Measurements from ENCODE around the gene ZNRF3. TPM values are rescaled to one million over a fixed set of nuclear protein-coding genes. Genes with fewer than 3 reads are reported as not detected.
"Not testable (repeated sequence)": the region's sequence is repeated elsewhere in the genome, so short reads cannot be mapped to it uniquely, and the experiment has no call there.

ZNRF3 gene
- total RNA-seq, 1 donor from 2014 or later, result 5.8 TPM

GRCh38 chr22:29003552-29003951 lies 120.2 kb downstream of the ZNRF3 start:
- Histone ChIP-seq H3K4me2 (ENCODE audit: low read length) (no peak overlapping the region), H3K4me3 (ENCODE audit: insufficient read depth, low read depth, low read length) (no peak overlapping the region), H3K9ac (ENCODE audit: low read length) (no peak overlapping the region), H3K27ac (ENCODE audit: low read depth, low read length) (no peak overlapping the region), H3K27me3 (ENCODE audit: insufficient read depth, low read length) (no peaks in the 10 kb centered on the region), H3K4me1 (ENCODE audit: insufficient read depth, low read length) (peaks cover 9% of the 10 kb centered on the region), H3K79me2 (ENCODE audit: insufficient read depth, low read length) (no peaks in the 10 kb centered on the region), H3K36me3 (ENCODE audit: insufficient read depth, low read length) (no peaks in the 10 kb centered on the region), H4K20me1 (ENCODE audit: insufficient read depth, low read length) (peaks cover 7% of the 10 kb centered on the region), H2AFZ (ENCODE audit: low read depth, low read length) (no peak overlapping the region), H3K9me3 (ENCODE audit: insufficient read depth, low read depth, low read length) (no peaks in the 10 kb centered on the region)
- TF ChIP-seq CTCF (IDR thresholded peaks at IDR 0.05; ENCODE audit: insufficient read depth, low read depth, low read length) (no peak), EZH2 (IDR thresholded peaks at IDR 0.05; ENCODE audit: insufficient read depth, low read length) (no peak)
- peaks cover 24% of the 10 kb centered on the region for H3K4me1 Mint-ChIP-seq (ENCODE audit: low read depth, unreplicated experiment)
- no peak overlapping the region for H3K27ac Mint-ChIP-seq (ENCODE audit: unreplicated experiment)
- H3K36me3 Mint-ChIP-seq (ENCODE audit: low read depth, unreplicated experiment), result peaks cover 4% of the 10 kb centered on the region
- H3K27me3 Mint-ChIP-seq (ENCODE audit: low read depth, unreplicated experiment), result no peaks in the 10 kb centered on the region
- H3K9me3 Mint-ChIP-seq (ENCODE audit: unreplicated experiment), result no peaks in the 10 kb centered on the region
- no peak for DNase-seq (ENCODE audit: low read depth)
- no peak for FAIRE-seq
- no peak overlapping the region for H3K4me3 Mint-ChIP-seq (ENCODE audit: unreplicated experiment)

GRCh38 chr22:29003975-29004646 lies 120.7 kb downstream of the ZNRF3 start:
- no peak for DNase-seq (ENCODE audit: low read depth)
- H3K36me3 ChIP-seq (ENCODE audit: insufficient read depth, low read length), result no peaks in the 10 kb centered on the region
- no peak overlapping the region for H3K4me3 Mint-ChIP-seq (ENCODE audit: unreplicated experiment)
- TF ChIP-seq CTCF (IDR thresholded peaks at IDR 0.05; ENCODE audit: insufficient read depth, low read depth, low read length) (no peak), EZH2 (IDR thresholded peaks at IDR 0.05; ENCODE audit: insufficient read depth, low read length) (no peak)
- peaks cover 4% of the 10 kb centered on the region for H3K36me3 Mint-ChIP-seq (ENCODE audit: low read depth, unreplicated experiment)
- no peaks in the 10 kb centered on the region for H3K9me3 Mint-ChIP-seq (ENCODE audit: unreplicated experiment)
- no peak overlapping the region for H2AFZ ChIP-seq (ENCODE audit: low read depth, low read length)
- H3K27ac Mint-ChIP-seq (ENCODE audit: unreplicated experiment), result no peak overlapping the region
- H3K79me2 ChIP-seq (ENCODE audit: insufficient read depth, low read length), result no peaks in the 10 kb centered on the region
- H3K4me1 Mint-ChIP-seq (ENCODE audit: low read depth, unreplicated experiment), result peaks cover 27% of the 10 kb centered on the region
- peaks cover 10% of the 10 kb centered on the region for H4K20me1 ChIP-seq (ENCODE audit: insufficient read depth, low read length)
- no peaks in the 10 kb centered on the region for H3K9me3 ChIP-seq (ENCODE audit: insufficient read depth, low read depth, low read length)
- no peak overlapping the region for H3K27ac ChIP-seq (ENCODE audit: low read depth, low read length)
- peaks cover 9% of the 10 kb centered on the region for H3K4me1 ChIP-seq (ENCODE audit: insufficient read depth, low read length)
- FAIRE-seq, result no peak
- H3K27me3 ChIP-seq (ENCODE audit: insufficient read depth, low read length), result no peaks in the 10 kb centered on the region
- peak overlapping the region; percentile 71 for H3K4me2 ChIP-seq (ENCODE audit: low read length)
- H3K9ac ChIP-seq (ENCODE audit: low read length), result no peak overlapping the region
- no peak overlapping the region for H3K4me3 ChIP-seq (ENCODE audit: insufficient read depth, low read depth, low read length)
- H3K27me3 Mint-ChIP-seq (ENCODE audit: low read depth, unreplicated experiment), result no peaks in the 10 kb centered on the region

- H3K27me3 Mint-ChIP-seq (ENCODE audit: low read depth, unreplicated experiment), result no peaks in the 10 kb centered on the region
- H3K9me3 Mint-ChIP-seq (ENCODE audit: unreplicated experiment), result no peaks in the 10 kb centered on the region
- peaks cover 9% of the 10 kb centered on the region for H3K4me1 ChIP-seq (ENCODE audit: insufficient read depth, low read length)
- no peaks in the 10 kb centered on the region for H3K79me2 ChIP-seq (ENCODE audit: insufficient read depth, low read length)
- H3K4me3 Mint-ChIP-seq (ENCODE audit: unreplicated experiment), result peak overlapping the region; percentile 73
- H3K4me2 ChIP-seq (ENCODE audit: low read length), result peak overlapping the region; percentile 71
- no peak overlapping the region for H3K27ac ChIP-seq (ENCODE audit: low read depth, low read length)
- DNase-seq (ENCODE audit: low read depth) (peak; percentile 26), FAIRE-seq (no peak)
- H2AFZ ChIP-seq (ENCODE audit: low read depth, low read length), result peak overlapping the region; percentile 58
- peaks cover 27% of the 10 kb centered on the region for H3K4me1 Mint-ChIP-seq (ENCODE audit: low read depth, unreplicated experiment)
- H3K9me3 ChIP-seq (ENCODE audit: insufficient read depth, low read depth, low read length), result no peaks in the 10 kb centered on the region
- peaks cover 4% of the 10 kb centered on the region for H3K36me3 Mint-ChIP-seq (ENCODE audit: low read depth, unreplicated experiment)
- no peaks in the 10 kb centered on the region for H3K36me3 ChIP-seq (ENCODE audit: insufficient read depth, low read length)
- H3K4me3 ChIP-seq (ENCODE audit: insufficient read depth, low read depth, low read length), result no peak overlapping the region
- TF ChIP-seq CTCF (IDR thresholded peaks at IDR 0.05; ENCODE audit: insufficient read depth, low read depth, low read length), result no peak
- no peak for TF ChIP-seq EZH2 (IDR thresholded peaks at IDR 0.05; ENCODE audit: insufficient read depth, low read length)
- no peaks in the 10 kb centered on the region for H3K27me3 ChIP-seq (ENCODE audit: insufficient read depth, low read length)
- H3K9ac ChIP-seq (ENCODE audit: low read length), result peak overlapping the region; percentile 4
- H3K27ac Mint-ChIP-seq (ENCODE audit: unreplicated experiment), result peak overlapping the region; percentile 48
- peaks cover 11% of the 10 kb centered on the region for H4K20me1 ChIP-seq (ENCODE audit: insufficient read depth, low read length)
These were observed 121.4 kb downstream of the ZNRF3 start for GRCh38 chr22:29004647-29005371.

- not testable (repeated sequence) for FAIRE-seq; H3K9me3 Mint-ChIP-seq (ENCODE audit: unreplicated experiment); H3K9me3 ChIP-seq (ENCODE audit: insufficient read depth, low read depth, low read length); H3K9ac ChIP-seq (ENCODE audit: low read length); H3K27me3 ChIP-seq (ENCODE audit: insufficient read depth, low read length); H3K4me2 ChIP-seq (ENCODE audit: low read length); H3K79me2 ChIP-seq (ENCODE audit: insufficient read depth, low read length); H3K4me3 Mint-ChIP-seq (ENCODE audit: unreplicated experiment); H3K36me3 Mint-ChIP-seq (ENCODE audit: low read depth, unreplicated experiment); DNase-seq (ENCODE audit: low read depth); H3K27ac Mint-ChIP-seq (ENCODE audit: unreplicated experiment); H2AFZ ChIP-seq (ENCODE audit: low read depth, low read length); H3K27me3 Mint-ChIP-seq (ENCODE audit: low read depth, unreplicated experiment); H3K4me3 ChIP-seq (ENCODE audit: insufficient read depth, low read depth, low read length); H3K27ac ChIP-seq (ENCODE audit: low read depth, low read length); H3K4me1 ChIP-seq (ENCODE audit: insufficient read depth, low read length); H3K36me3 ChIP-seq (ENCODE audit: insufficient read depth, low read length)
- peaks cover 20% of the 10 kb centered on the region for H3K4me1 Mint-ChIP-seq (ENCODE audit: low read depth, unreplicated experiment)
- H4K20me1 ChIP-seq (ENCODE audit: insufficient read depth, low read length), result peaks cover 11% of the 10 kb centered on the region
These were observed 122.4 kb downstream of the ZNRF3 start for GRCh38 chr22:29005754-29006153.
